Mesenchymal stem cell (in vitro differentiated cells and primary cell): Measurements from ENCODE around the gene ZNF367.

ENCODE experiments used
- DNase-seq: peaks from one replicate; pipeline ENCODE4 v3.0.0-alpha.2; 2013
- H2AFZ ChIP-seq: one replicate; pipeline ENCODE4 v1.6.1; 2013; ENCODE audit warnings: low read depth, mild to moderate bottlenecking, control low read depth, inconsistent platforms, low read length, moderate library complexity
- H2AK5ac ChIP-seq: 2 replicates; pipeline ENCODE4 v1.6.1; 2013; ENCODE audit warnings: low read length, moderate library complexity, mild to moderate bottlenecking, inconsistent platforms; ENCODE audit not compliant: severe bottlenecking
- H2BK120ac ChIP-seq: one replicate; pipeline ENCODE4 v1.6.1; 2013; ENCODE audit warnings: low read depth, mild to moderate bottlenecking, inconsistent platforms, low read length, moderate library complexity
- H2BK12ac ChIP-seq, 2 experiments: one replicate each; pipeline ENCODE4 v1.6.1; 2013; ENCODE audit warnings: inconsistent platforms in 2 of 2, low read length in 2 of 2, mild to moderate bottlenecking in 2 of 2, moderate library complexity in 2 of 2, control low read depth in 1 of 2
- H2BK15ac ChIP-seq: one replicate; pipeline ENCODE4 v1.6.1; 2013; ENCODE audit warnings: mild to moderate bottlenecking, low read depth, inconsistent platforms; ENCODE audit not compliant: poor library complexity, severe bottlenecking
- H2BK5ac ChIP-seq: 2 replicates; pipeline ENCODE4 v1.6.1; 2013; ENCODE audit warnings: low read depth, mild to moderate bottlenecking, low read length, control low read depth, inconsistent platforms; ENCODE audit not compliant: poor library complexity, severe bottlenecking
- H3K14ac ChIP-seq, 2 experiments: one replicate each; pipeline ENCODE4 v1.6.1; 2013; ENCODE audit warnings: inconsistent platforms in 2 of 2, low read length in 2 of 2, control low read depth in 1 of 2, mild to moderate bottlenecking in 1 of 2, moderate library complexity in 1 of 2
- H3K18ac ChIP-seq, 2 experiments: one replicate each; pipeline ENCODE4 v1.6.1; 2013; ENCODE audit warnings: inconsistent platforms in 2 of 2, low read length in 2 of 2, control low read depth in 1 of 2, low read depth in 1 of 2, mild to moderate bottlenecking in 1 of 2
- H3K23ac ChIP-seq, 2 experiments: one replicate each; pipeline ENCODE4 v1.6.1; 2013; ENCODE audit warnings: inconsistent platforms in 2 of 2, low read length in 2 of 2, mild to moderate bottlenecking in 2 of 2, moderate library complexity in 2 of 2, control low read depth in 1 of 2
- H3K27ac ChIP-seq: 2 replicates; pipeline ENCODE4 v1.5.1; 2013; ENCODE audit warnings: mild to moderate bottlenecking, moderate library complexity, low read length, control low read depth, inconsistent platforms; ENCODE audit not compliant: poor library complexity, severe bottlenecking
- H3K27me3 ChIP-seq, 2 experiments: 2 replicates each; pipeline versions ENCODE4 v1.6.1 to v1.7.0; 2013; ENCODE audit warnings: low read length in 2 of 2, mild to moderate bottlenecking in 2 of 2, moderate library complexity in 2 of 2, control low read depth in 1 of 2, inconsistent platforms in 1 of 2; ENCODE audit not compliant: control insufficient read depth in 1 of 2, insufficient read depth in 1 of 2
- H3K36me3 ChIP-seq, 2 experiments: 2 replicates each; pipeline versions ENCODE4 v1.6.1 to v1.7.0; 2013; ENCODE audit warnings: low read length in 2 of 2, control low read depth in 1 of 2, inconsistent platforms in 1 of 2, low read depth in 1 of 2, mild to moderate bottlenecking in 1 of 2; ENCODE audit not compliant: insufficient read depth in 2 of 2, control insufficient read depth in 1 of 2
- H3K4ac ChIP-seq, 2 experiments: one replicate each; pipeline ENCODE4 v1.6.1; 2013; ENCODE audit warnings: inconsistent platforms in 2 of 2, low read length in 2 of 2, mild to moderate bottlenecking in 2 of 2, moderate library complexity in 2 of 2, control low read depth in 1 of 2, low read depth in 1 of 2
- H3K4me1 ChIP-seq: 2 replicates; pipeline ENCODE4 v1.6.1; 2013; ENCODE audit warnings: low read depth, low read length, control low read depth; ENCODE audit not compliant: control insufficient read depth, insufficient read depth
- H3K4me2 ChIP-seq: 2 replicates; pipeline ENCODE4 v1.6.1; 2013; ENCODE audit warnings: low read length, mild to moderate bottlenecking, inconsistent platforms; ENCODE audit not compliant: poor library complexity, severe bottlenecking
- H3K4me3 ChIP-seq, 2 experiments: 2 replicates each; pipeline versions ENCODE4 v1.5.1 to v1.7.0; 2013; ENCODE audit warnings: low read length in 2 of 2, mild to moderate bottlenecking in 2 of 2, control low read depth in 1 of 2, low read depth in 1 of 2; ENCODE audit not compliant: insufficient read depth in 1 of 2
- H3K79me1 ChIP-seq: replicated peaks from 2 replicates; pipeline ENCODE4 v1.6.1; 2013; ENCODE audit warnings: mild to moderate bottlenecking, control low read depth, low read length, inconsistent platforms; ENCODE audit not compliant: poor library complexity, severe bottlenecking
- H3K9ac ChIP-seq: 2 replicates; pipeline ENCODE4 v1.7.0; 2013; ENCODE audit warnings: mild to moderate bottlenecking, low read length, moderate library complexity
- H3K9me3 ChIP-seq: 2 replicates; pipeline ENCODE4 v1.7.0; 2013; ENCODE audit warnings: mild to moderate bottlenecking, low read length; ENCODE audit not compliant: control insufficient read depth
- H4K8ac ChIP-seq: one replicate; pipeline ENCODE4 v1.6.1; 2013; ENCODE audit warnings: inconsistent platforms, mild to moderate bottlenecking, low read length, moderate library complexity
- H4K91ac ChIP-seq: one replicate; pipeline ENCODE4 v1.6.1; 2013; ENCODE audit warnings: mild to moderate bottlenecking, low read length, inconsistent platforms
- WGBS: methylation state at CpG from one replicate; pipeline ENCODE4 v1.1.7; 2013; ENCODE audit warnings: mixed read lengths; 5-methylcytosine and 5-hydroxymethylcytosine counted together

Gene ZNF367

DNA sequence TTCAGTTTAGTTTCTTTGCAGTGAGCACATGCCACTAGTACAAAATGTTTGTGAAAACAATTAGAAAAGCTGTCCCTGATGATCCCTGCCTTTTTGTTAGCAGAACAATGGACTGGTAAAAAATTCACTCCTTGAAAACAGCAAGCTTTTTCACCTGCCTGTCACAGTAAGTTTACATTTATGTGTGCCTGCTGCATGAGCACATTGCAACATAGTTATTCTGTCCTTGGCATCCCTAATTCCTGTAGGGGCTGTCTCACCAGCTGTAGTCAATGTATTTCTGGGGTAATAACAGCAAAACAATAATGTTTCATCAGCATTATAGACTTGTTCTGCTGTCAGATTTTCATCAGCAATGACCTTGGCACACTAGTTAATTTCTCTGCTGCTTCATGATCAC lies 11.6 kb upstream of the ZNF367 start:
- Histone ChIP-seq H3K4me1 (no peaks in the 10 kb centered on the region), H3K79me1 (no peaks in the 10 kb centered on the region), H3K36me3 (no peaks in the 10 kb centered on the region), H3K27me3 (no peaks in the 10 kb centered on the region), H2BK120ac (no peak overlapping the region), H2AFZ (no peak overlapping the region), H2BK15ac (no peak overlapping the region), H3K4me2 (no peak overlapping the region), H2BK5ac (no peak overlapping the region), H3K18ac (no peak overlapping the region), H3K4me3 (no peak overlapping the region), H3K14ac (no peak overlapping the region), H2AK5ac (no peak overlapping the region), H4K8ac (no peak overlapping the region), H2BK12ac (no peak overlapping the region), H3K9me3 (no peaks in the 10 kb centered on the region), H4K91ac (no peak overlapping the region), H3K23ac (no peak overlapping the region), H3K9ac (no peak overlapping the region), H3K27ac (no peak overlapping the region), H3K4ac (no peak overlapping the region)
- DNase-seq: no peak

DNA sequence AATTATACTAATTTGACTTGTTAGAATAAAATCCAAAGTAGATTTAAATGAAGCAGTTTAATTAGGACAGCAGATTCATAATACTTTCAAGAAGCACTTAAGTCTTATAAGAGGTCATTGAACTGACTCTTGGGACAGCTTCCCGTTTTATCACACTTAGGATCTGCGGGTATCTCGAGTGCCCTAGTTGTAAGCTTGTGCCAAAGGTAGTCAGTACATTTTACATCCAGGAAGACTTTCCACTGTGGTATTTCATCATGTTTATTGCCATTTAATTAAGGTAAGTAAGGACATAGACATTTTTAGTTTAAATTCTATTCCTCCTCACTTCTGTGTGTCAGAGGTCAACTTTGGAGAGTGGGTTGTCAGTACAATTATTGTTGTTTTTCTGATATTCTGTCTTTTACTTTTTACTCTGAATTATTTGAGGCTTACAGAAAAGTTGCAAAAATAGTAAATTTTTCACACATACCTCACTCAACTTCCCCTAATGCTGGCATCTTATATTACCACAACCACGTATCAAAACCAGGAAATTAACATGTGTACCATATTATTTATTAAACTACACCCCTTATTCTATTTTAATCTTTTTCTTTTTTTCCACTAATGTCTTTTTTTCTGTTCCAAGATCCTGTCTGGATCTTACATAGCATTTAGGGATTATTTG lies 7.5 kb upstream of the ZNF367 start:
- H2AK5ac ChIP-seq: no peak overlapping the region
- no peak overlapping the region for H3K23ac ChIP-seq
- no peak overlapping the region for H2BK12ac ChIP-seq
- no peak overlapping the region for H2BK15ac ChIP-seq
- H3K9me3 ChIP-seq: no peaks in the 10 kb centered on the region
- H4K8ac ChIP-seq: no peak overlapping the region
- no peak for DNase-seq
- H3K27ac ChIP-seq: no peak overlapping the region
- no peak overlapping the region for H4K91ac ChIP-seq
- H2AFZ ChIP-seq: no peak overlapping the region
- H3K14ac ChIP-seq: no peak overlapping the region
- H3K27me3 ChIP-seq: no peaks in the 10 kb centered on the region
- no peak overlapping the region for H3K4me3 ChIP-seq
- no peak overlapping the region for H3K9ac ChIP-seq
- no peak overlapping the region for H2BK120ac ChIP-seq
- WGBS: 87% methylated on average over 4 of the region's 4 CpGs
- H3K18ac ChIP-seq: no peak overlapping the region
- H3K79me1 ChIP-seq: no peaks in the 10 kb centered on the region
- H2BK5ac ChIP-seq: no peak overlapping the region
- no peaks in the 10 kb centered on the region for H3K36me3 ChIP-seq
- no peak overlapping the region for H3K4me2 ChIP-seq
- no peak overlapping the region for H3K4ac ChIP-seq
- peaks cover 10% of the 10 kb centered on the region for H3K4me1 ChIP-seq

DNA sequence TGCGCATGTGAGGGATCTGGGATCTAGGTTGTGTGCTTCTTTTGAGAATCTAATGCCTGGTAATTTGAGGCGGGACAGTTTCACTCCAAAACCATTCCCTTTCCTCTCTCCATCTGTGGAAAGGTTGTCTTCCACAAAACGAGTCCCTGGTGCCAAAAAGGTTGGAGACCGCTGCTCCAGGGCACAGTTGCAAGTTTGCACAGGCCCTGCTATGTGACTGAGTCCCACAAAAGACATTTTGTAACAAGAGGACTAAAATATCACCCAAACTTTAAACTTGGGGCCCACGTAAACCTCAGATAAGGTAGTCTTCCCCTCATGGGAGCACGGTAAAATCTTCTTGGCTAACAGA lies 5.8 kb upstream of the ZNF367 start:
- H3K4me3 ChIP-seq: no peak overlapping the region
- no peak overlapping the region for H3K23ac ChIP-seq
- no peak overlapping the region for H2BK12ac ChIP-seq
- no peaks in the 10 kb centered on the region for H3K9me3 ChIP-seq
- no peak overlapping the region for H3K4ac ChIP-seq
- H3K4me2 ChIP-seq: no peak overlapping the region
- no peak overlapping the region for H2AFZ ChIP-seq
- H2BK120ac ChIP-seq: no peak overlapping the region
- no peak overlapping the region for H3K9ac ChIP-seq
- no peak overlapping the region for H3K14ac ChIP-seq
- H4K8ac ChIP-seq: no peak overlapping the region
- peaks cover 10% of the 10 kb centered on the region for H3K4me1 ChIP-seq
- H3K27ac ChIP-seq: no peak overlapping the region
- H2BK5ac ChIP-seq: no peak overlapping the region
- no peak overlapping the region for H4K91ac ChIP-seq
- WGBS: 89% methylated on average over 6 of the region's 6 CpGs
- no peak overlapping the region for H3K18ac ChIP-seq
- H3K79me1 ChIP-seq: no peaks in the 10 kb centered on the region
- no peak overlapping the region for H2BK15ac ChIP-seq
- no peaks in the 10 kb centered on the region for H3K36me3 ChIP-seq
- DNase-seq: no peak
- no peak overlapping the region for H2AK5ac ChIP-seq
- no peaks in the 10 kb centered on the region for H3K27me3 ChIP-seq

DNA sequence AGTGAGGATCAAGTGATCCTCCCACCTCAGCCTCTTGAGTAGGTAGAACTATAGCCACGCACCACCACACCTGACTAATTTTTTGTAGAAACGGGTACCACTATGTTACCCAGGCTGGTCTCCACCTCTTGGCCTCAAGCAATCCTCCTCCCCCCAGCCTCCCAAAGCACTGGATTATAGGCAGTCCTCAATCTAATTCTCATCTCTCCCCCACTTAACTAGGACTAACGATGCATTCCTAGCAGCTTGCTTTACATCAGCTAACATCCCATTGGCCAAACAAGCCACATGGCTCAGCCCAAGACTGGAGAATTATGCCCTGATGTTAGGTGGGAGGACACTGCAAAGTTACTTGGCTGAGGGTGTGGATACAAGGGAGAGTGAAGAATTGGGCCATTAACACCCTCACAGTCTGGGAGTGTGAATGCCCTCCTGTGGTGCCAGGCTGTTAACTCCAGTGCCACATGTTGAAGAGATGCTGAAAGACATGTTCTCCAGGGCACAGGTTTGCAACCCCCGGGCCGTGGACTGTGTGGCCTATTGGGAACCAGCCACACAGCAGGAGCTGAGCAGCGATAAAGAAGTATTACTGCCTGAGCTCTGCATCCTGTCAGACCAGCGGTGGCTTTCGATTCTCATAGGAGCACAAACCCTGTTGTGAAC lies 5.3 kb upstream of the ZNF367 start:
- H3K4me1 ChIP-seq: peaks cover 10% of the 10 kb centered on the region
- DNase-seq: no peak
- 86% methylated on average over 8 of the region's 8 CpGs for WGBS

More for the DNA sequence above, 5.3 kb upstream of the ZNF367 start:
- H3K27me3 ChIP-seq: no peaks in the 10 kb centered on the region
- no peak overlapping the region for H3K27ac ChIP-seq
- H3K4ac ChIP-seq: no peak overlapping the region
- no peak overlapping the region for H3K4me3 ChIP-seq
- no peak overlapping the region for H3K4me2 ChIP-seq
- no peak overlapping the region for H2AK5ac ChIP-seq
- H2BK12ac ChIP-seq: no peak overlapping the region
- no peak overlapping the region for H4K91ac ChIP-seq
- no peaks in the 10 kb centered on the region for H3K36me3 ChIP-seq
- H2BK120ac ChIP-seq: no peak overlapping the region
- no peak overlapping the region for H4K8ac ChIP-seq
- H2AFZ ChIP-seq: no peak overlapping the region
- no peaks in the 10 kb centered on the region for H3K9me3 ChIP-seq
- H2BK15ac ChIP-seq: no peak overlapping the region
- no peak overlapping the region for H3K23ac ChIP-seq
- no peak overlapping the region for H2BK5ac ChIP-seq
- H3K79me1 ChIP-seq: no peaks in the 10 kb centered on the region
- H3K9ac ChIP-seq: no peak overlapping the region
- H3K18ac ChIP-seq: no peak overlapping the region
- no peak overlapping the region for H3K14ac ChIP-seq
